ENCODE measurements around the gene GATC.
"Not testable (repeated sequence)": the region's sequence is repeated elsewhere in the genome, so short reads cannot be mapped to it uniquely, and the experiment has no call there.

The GATC gene

DNA sequence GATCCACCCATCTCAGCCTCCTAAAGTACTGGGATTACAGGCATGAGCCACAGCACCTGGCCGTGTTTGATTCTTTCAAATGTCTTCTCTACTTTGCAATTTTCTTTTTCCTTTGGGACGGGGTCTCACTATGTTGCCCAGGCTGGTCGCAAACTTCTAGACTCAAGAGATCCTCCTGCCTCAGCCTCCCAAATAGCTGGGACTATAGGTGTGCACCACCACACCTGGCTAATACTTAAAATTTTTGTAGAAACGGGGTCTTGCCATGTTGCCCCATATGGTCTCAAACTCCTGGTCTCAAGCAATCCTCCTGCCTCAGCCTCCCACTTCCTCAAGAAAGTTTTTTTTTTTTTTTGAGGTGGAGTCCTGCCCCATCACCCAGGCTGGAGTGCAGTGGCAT lies 1.7 kb downstream of the GATC start:
- H3K4me1 Mint-ChIP-seq (ENCODE audit: low read depth in 2 of 2), result peaks cover 18 to 19% of the 10 kb centered on the region in 2 donors
- H3K4me3 Mint-ChIP-seq, result peak overlapping the region; percentile 96 to 99
- DNase-seq (no peak), ATAC-seq (replicated peaks) (no peak)
- peak overlapping the region; percentile 92 to 99 for H3K27ac Mint-ChIP-seq
- H3K27me3 Mint-ChIP-seq, result no peaks in the 10 kb centered on the region
- no peaks in the 10 kb centered on the region for H3K9me3 Mint-ChIP-seq
- peaks cover 58% of the 10 kb centered on the region for H3K36me3 Mint-ChIP-seq (ENCODE audit: insufficient read depth)

DNA sequence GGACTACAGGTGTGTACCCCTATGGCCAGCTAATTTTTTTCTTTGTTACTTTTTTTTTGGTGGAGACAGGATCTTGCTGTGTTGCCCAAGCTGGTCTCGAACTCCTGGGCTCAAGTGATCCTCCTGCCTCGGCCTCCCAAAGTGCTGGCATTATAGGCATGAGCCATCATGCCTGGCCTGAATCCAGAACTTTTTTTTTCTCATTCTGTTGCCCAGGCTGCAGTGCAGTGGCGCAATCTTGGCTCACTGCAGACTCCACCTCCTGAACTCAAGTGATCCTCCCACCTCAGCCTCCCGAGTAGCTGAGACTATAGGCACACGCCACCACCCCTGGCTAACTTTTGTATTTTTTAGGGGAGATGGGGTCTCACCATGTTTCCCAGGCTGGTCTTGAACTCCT lies 6.3 kb downstream of the GATC start:
- not testable (repeated sequence) for H3K9me3 Mint-ChIP-seq; ATAC-seq (replicated peaks); H3K4me3 Mint-ChIP-seq; H3K4me1 Mint-ChIP-seq (ENCODE audit: low read depth in 2 of 2); H3K27ac Mint-ChIP-seq; H3K27me3 Mint-ChIP-seq; DNase-seq
- H3K36me3 Mint-ChIP-seq (ENCODE audit: insufficient read depth), result peaks cover 59% of the 10 kb centered on the region

- DNase-seq (no peak), ATAC-seq (replicated peaks) (no peak)
- Mint-ChIP-seq H3K4me3 (no peak overlapping the region), H3K27ac (no peak overlapping the region), H3K27me3 (no peaks in the 10 kb centered on the region), H3K36me3 (ENCODE audit: insufficient read depth) (peaks cover 59% of the 10 kb centered on the region), H3K4me1 (ENCODE audit: low read depth in 2 of 2) (no peaks in the 10 kb centered on the region), H3K9me3 (no peaks in the 10 kb centered on the region)
Observed at GRCh38 chr12:120453060-120453750, 7.0 kb downstream of the GATC start.

- Mint-ChIP-seq H3K4me1 (ENCODE audit: low read depth in 2 of 2) (no peaks in the 10 kb centered on the region), H3K27me3 (no peaks in the 10 kb centered on the region), H3K27ac (no peak overlapping the region), H3K36me3 (ENCODE audit: insufficient read depth) (peaks cover 59% of the 10 kb centered on the region), H3K9me3 (no peaks in the 10 kb centered on the region), H3K4me3 (no peak overlapping the region)
- ATAC-seq (replicated peaks) (peak; percentile 97), DNase-seq (no peak)
Observed at GRCh38 chr12:120453977-120454376, 7.7 kb downstream of the GATC start.

DNA sequence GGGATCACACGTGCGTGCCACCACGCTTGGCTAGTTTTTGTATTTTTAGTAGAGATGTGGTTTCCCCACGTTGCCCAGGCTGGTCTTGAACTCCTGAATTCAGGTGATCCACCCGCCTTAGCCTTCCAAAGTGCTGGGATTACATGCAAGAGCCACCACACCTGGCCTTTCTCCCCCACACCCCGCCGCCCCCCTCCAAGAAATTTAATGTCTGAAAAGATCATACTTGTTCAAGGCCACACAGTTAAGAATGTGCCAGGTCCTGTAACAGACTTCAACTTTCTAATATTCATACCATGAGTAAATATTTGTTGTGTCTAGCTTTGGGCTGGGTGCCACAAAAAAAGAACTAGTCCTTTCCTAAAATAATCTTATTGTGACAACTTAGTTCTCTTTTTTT lies 9.1 kb downstream of the GATC start:
- no peaks in the 10 kb centered on the region for H3K27me3 Mint-ChIP-seq
- peaks cover 69% of the 10 kb centered on the region for H3K36me3 Mint-ChIP-seq (ENCODE audit: insufficient read depth)
- H3K27ac Mint-ChIP-seq, result peak overlapping the region; percentile 20 to 44
- no peaks in the 10 kb centered on the region for H3K4me1 Mint-ChIP-seq (ENCODE audit: low read depth in 2 of 2)
- no peak overlapping the region for H3K4me3 Mint-ChIP-seq
- DNase-seq (no peak), ATAC-seq (replicated peaks) (no peak)
- H3K9me3 Mint-ChIP-seq, result no peaks in the 10 kb centered on the region

- Mint-ChIP-seq H3K4me1 (ENCODE audit: low read depth in 2 of 2) (no peaks in the 10 kb centered on the region), H3K36me3 (ENCODE audit: insufficient read depth) (peaks cover 77% of the 10 kb centered on the region), H3K27me3 (no peaks in the 10 kb centered on the region), H3K27ac (peak overlapping the region; percentile 26 to 62), H3K4me3 (no peak overlapping the region), H3K9me3 (no peaks in the 10 kb centered on the region)
- ATAC-seq (replicated peaks) (peak; percentile 27), DNase-seq (no peak)
Observed at GRCh38 chr12:120457133-120457532, 10.9 kb downstream of the GATC start.

GRCh38 chr12:120460157-120460556 lies 13.9 kb downstream of the GATC start:
- Mint-ChIP-seq H3K4me1 (ENCODE audit: low read depth in 2 of 2) (no peaks in the 10 kb centered on the region), H3K27me3 (no peaks in the 10 kb centered on the region), H3K36me3 (ENCODE audit: insufficient read depth) (peaks cover 92% of the 10 kb centered on the region), H3K9me3 (no peaks in the 10 kb centered on the region), H3K4me3 (no peak overlapping the region), H3K27ac (no peak overlapping the region)
- ATAC-seq (replicated peaks) (no peak), DNase-seq (no peak)

GRCh38 chr12:120462099-120462640 lies 15.9 kb downstream of the GATC start:
- Mint-ChIP-seq H3K36me3 (ENCODE audit: insufficient read depth) (peaks cover 96% of the 10 kb centered on the region), H3K4me1 (ENCODE audit: low read depth in 2 of 2) (peaks cover 5 to 9% of the 10 kb centered on the region in 2 donors), H3K27ac (peak overlapping the region in 1 of 2 donors; percentile 32), H3K27me3 (no peaks in the 10 kb centered on the region), H3K9me3 (no peaks in the 10 kb centered on the region), H3K4me3 (no peak overlapping the region)
- ATAC-seq (replicated peaks) (no peak), DNase-seq (no peak)

GRCh38 chr12:120463712-120464111 lies 17.5 kb downstream of the GATC start:
- DNase-seq, result no peak
- Mint-ChIP-seq H3K36me3 (ENCODE audit: insufficient read depth) (peaks cover 91% of the 10 kb centered on the region), H3K27ac (no peak overlapping the region), H3K4me1 (ENCODE audit: low read depth in 2 of 2) (peaks cover 17 to 21% of the 10 kb centered on the region in 2 donors), H3K9me3 (no peaks in the 10 kb centered on the region), H3K4me3 (no peak overlapping the region), H3K27me3 (no peaks in the 10 kb centered on the region)
- no peak for ATAC-seq (replicated peaks)

GRCh38 chr12:120465756-120466155 lies 19.5 kb downstream of the GATC start:
- H3K27me3 Mint-ChIP-seq, result no peaks in the 10 kb centered on the region
- no peaks in the 10 kb centered on the region for H3K9me3 Mint-ChIP-seq
- no peak for DNase-seq
- ATAC-seq (replicated peaks), result no peak
- H3K27ac Mint-ChIP-seq, result no peak overlapping the region
- peaks cover 83% of the 10 kb centered on the region for H3K36me3 Mint-ChIP-seq (ENCODE audit: insufficient read depth)
- H3K4me1 Mint-ChIP-seq (ENCODE audit: low read depth in 2 of 2), result peaks cover 27% of the 10 kb centered on the region in 2 donors
- H3K4me3 Mint-ChIP-seq, result peak overlapping the region in 1 of 2 donors; percentile 12

DNA sequence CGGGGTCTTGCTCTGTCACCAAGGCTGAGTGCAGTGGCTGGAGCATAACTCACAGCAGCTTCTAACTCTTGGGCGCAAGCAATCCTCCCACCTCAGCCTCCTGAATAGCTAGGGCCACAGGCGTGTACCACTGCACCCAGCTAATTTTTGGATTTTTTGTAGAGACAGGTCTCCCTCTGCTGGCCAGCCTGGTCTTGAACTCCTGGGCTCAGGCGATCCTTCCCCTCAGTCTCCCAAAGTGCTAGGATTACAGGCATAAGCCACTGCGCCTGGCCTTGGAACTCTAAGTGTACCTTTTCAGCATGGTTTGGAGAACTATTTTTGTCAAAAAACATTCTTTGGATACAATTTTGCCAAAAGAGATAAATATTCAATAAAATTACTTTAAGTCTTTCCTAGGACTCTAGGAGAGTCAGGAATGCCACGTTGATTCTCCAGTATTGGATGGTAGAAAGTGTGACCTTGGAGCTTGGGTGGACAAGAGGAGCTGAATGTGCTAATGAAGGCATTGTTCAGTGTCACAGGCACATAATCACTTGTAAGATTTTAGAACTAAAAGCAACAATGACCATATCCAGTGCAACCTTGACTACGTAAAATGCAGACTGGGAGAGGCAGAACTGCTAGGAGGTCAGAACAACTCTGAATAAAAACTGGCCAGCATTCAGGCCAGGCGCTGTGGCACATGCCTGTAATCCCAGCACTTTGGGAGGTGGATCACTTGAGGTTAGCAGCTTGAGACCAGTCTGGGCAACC lies 20.5 kb downstream of the GATC start:
- Mint-ChIP-seq H3K9me3 (no peaks in the 10 kb centered on the region), H3K36me3 (ENCODE audit: insufficient read depth) (peaks cover 78% of the 10 kb centered on the region), H3K4me1 (ENCODE audit: low read depth in 2 of 2) (peaks cover 28 to 30% of the 10 kb centered on the region in 2 donors), H3K27ac (peak overlapping the region in 1 of 2 donors; percentile 92), H3K27me3 (no peaks in the 10 kb centered on the region), H3K4me3 (peak overlapping the region; percentile 88 to 92)
- no peak for ATAC-seq (replicated peaks)
- DNase-seq, result peak; percentile 27 to 44 (median 36)

DNA sequence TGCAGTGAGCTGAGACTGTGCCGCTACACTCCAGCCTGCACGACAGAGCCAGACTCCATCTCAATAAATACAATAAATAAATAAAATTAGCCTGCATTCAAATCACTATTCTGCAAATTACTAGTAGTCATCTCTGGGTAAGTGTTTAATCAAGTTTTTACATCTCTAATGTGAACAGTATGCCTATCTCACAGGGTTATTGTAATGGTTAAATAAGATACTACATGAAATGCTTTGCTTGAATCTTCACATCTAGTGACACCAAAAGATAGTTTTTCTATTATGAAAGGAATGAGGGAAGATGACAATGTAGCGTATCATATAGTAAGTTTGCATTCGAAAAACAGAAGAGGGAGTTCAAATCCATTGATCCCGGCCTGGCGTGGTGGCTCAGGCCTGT lies 21.2 kb downstream of the GATC start:
- no peak for DNase-seq
- peak overlapping the region; percentile 88 to 92 for H3K4me3 Mint-ChIP-seq
- H3K4me1 Mint-ChIP-seq (ENCODE audit: low read depth in 2 of 2), result peaks cover 33 to 35% of the 10 kb centered on the region in 2 donors
- H3K36me3 Mint-ChIP-seq (ENCODE audit: insufficient read depth), result peaks cover 71% of the 10 kb centered on the region
- no peak for ATAC-seq (replicated peaks)
- H3K27me3 Mint-ChIP-seq, result no peaks in the 10 kb centered on the region
- H3K27ac Mint-ChIP-seq, result peak overlapping the region; percentile 91 to 92
- no peaks in the 10 kb centered on the region for H3K9me3 Mint-ChIP-seq

DNA sequence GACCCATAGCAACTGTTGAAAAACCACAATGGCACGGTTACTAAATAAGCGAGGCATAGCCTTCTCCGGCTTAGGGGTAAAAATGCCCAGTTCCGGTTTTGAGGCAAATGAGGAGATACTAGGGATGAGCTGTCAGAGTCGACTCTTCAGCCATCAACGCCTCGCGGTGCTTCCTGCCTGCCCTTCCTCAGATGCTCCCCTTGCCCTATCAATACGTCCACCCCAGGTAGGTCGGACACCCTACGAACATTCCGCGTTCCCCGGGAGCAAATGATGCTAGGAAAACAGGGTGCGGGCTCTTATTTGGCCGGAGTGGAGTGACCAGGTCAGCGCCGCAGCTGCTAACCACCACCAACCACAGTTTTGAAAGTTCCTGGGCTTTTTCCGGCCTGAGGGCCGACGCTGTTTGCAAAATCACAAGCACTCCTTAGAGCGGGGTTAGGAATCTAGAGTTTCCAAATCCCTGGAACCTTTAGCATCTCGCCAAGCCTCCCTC lies 22.1 kb downstream of the GATC start:
- Mint-ChIP-seq H3K4me1 (ENCODE audit: low read depth in 2 of 2) (peaks cover 37 to 43% of the 10 kb centered on the region in 2 donors), H3K36me3 (ENCODE audit: insufficient read depth) (peaks cover 62% of the 10 kb centered on the region), H3K27ac (peak overlapping the region; percentile 91 to 92), H3K4me3 (peak overlapping the region; percentile 88 to 92), H3K27me3 (no peaks in the 10 kb centered on the region), H3K9me3 (no peaks in the 10 kb centered on the region)
- DNase-seq (no peak), ATAC-seq (replicated peaks) (no peak)

Data from effector memory CD8-positive, alpha-beta T cell (primary cell).